ENCODE measurements around the gene CDON. TPM values are rescaled to one million over a fixed set of nuclear protein-coding genes. Genes with fewer than 3 reads are reported as not detected.

Gene CDON
- total and polyA plus RNA-seq, 9 of the 15 experiments (the other 6 are each of a cell fraction or from before 2014, with no cell fraction given): 0.08 to 0.64 (median 0.40) TPM

GRCh38 chr11:125949271-125950177, 113.1 kb downstream of the CDON start (continued):
- no peak for TF ChIP-seq ZNF407 (IDR thresholded peaks at IDR 0.05; ENCODE audit: low read depth)
- TF ChIP-seq NR4A1 (CRISPR knock-in tag; IDR thresholded peaks at IDR 0.05): no peak
- TF ChIP-seq NR4A1 (tag; IDR thresholded peaks at IDR 0.05): no peak
- TF ChIP-seq CTBP1 (IDR thresholded peaks at IDR 0.05; ENCODE audit: borderline replicate concordance): no peak
- no peak for TF ChIP-seq BDP1 (IDR thresholded peaks at IDR 0.05; ENCODE audit: insufficient read depth, insufficient read length)
- no peak for TF ChIP-seq MBD1 (CRISPR knock-in tag; IDR thresholded peaks at IDR 0.05)
- TF ChIP-seq AFF4 (CRISPR knock-in tag; IDR thresholded peaks at IDR 0.05): no peak
- TF ChIP-seq PREB (CRISPR knock-in tag; IDR thresholded peaks at IDR 0.05): no peak
- no peak for TF ChIP-seq GTF2B (IDR thresholded peaks at IDR 0.05; ENCODE audit: extremely low read depth, insufficient read length)
- no peak for TF ChIP-seq ZSCAN29 (IDR thresholded peaks at IDR 0.05)
